Activated CD4-positive, alpha-beta T cell treated with anti-CD3 and anti-CD28 coated beads for 36 hours (primary cell): ENCODE data around the gene ZCCHC7. TPM values are rescaled to one million over a fixed set of nuclear protein-coding genes. Genes with fewer than 3 reads are reported as not detected.
"Not testable (repeated sequence)": the region's sequence is repeated elsewhere in the genome, so short reads cannot be mapped to it uniquely, and the experiment has no call there.

Experiments used
- ATAC-seq: fragments of 200-7000 bp; cut with Tn5 transposase; one replicate; pipeline ENCODE4 v1.10.0; 2021; ENCODE audit warnings: mild to moderate bottlenecking, moderate library complexity
- CTCF ChIA-PET: fragments of 350-600 bp; sonication (Branson Sonifier 250); formaldehyde crosslinking; loops from one replicate; lab custom pipeline; 2021; ENCODE audit warnings: antibody characterized with exemption; lab: Charles Lee
- POLR2A ChIA-PET: fragments of 350-600 bp; sonication (Branson Sonifier 250); formaldehyde crosslinking; loops from one replicate; lab custom pipeline; 2021; ENCODE audit warnings: antibody characterized with exemption, inconsistent platforms; lab: Charles Lee
- DNase-seq: peaks from one replicate; pipeline ENCODE4 v3.0.0-alpha.2; 2020
- H3K27ac Mint-ChIP-seq: one replicate; pipeline ENCODE4 v1.8.0; 2021; ENCODE audit warnings: mixed read lengths
- H3K27me3 Mint-ChIP-seq: one replicate; pipeline ENCODE4 v1.8.0; 2021; ENCODE audit warnings: mixed read lengths
- H3K36me3 Mint-ChIP-seq: one replicate; pipeline ENCODE4 v1.8.0; 2021; ENCODE audit warnings: low read depth, mixed read lengths
- H3K4me1 Mint-ChIP-seq: one replicate; pipeline ENCODE4 v1.8.0; 2021; ENCODE audit warnings: mixed read lengths
- H3K4me3 Mint-ChIP-seq: one replicate; pipeline ENCODE4 v1.8.0; 2021; ENCODE audit warnings: mild to moderate bottlenecking, moderate library complexity, mixed read lengths
- H3K9me3 Mint-ChIP-seq: one replicate; pipeline ENCODE4 v1.8.0; 2021; ENCODE audit warnings: low read depth, mixed read lengths
- intact Hi-C, 2 experiments: fragments of 100-400 bp; cut with DNase I in 1 of 2; cut with micrococcal nuclease in 1 of 2; formaldehyde crosslinking; loops; one replicate each; pipeline versions ENCODE4 v1.14.2 to v1.15.1; 2022 to 2024; cut with DNase I, micrococcal nuclease
- total RNA-seq, 2 experiments: library from RNA; stranded (reverse); gene quantifications; one replicate each; pipeline ENCODE4 v1.2.3, GENCODE V29; 2021

Gene ZCCHC7
- total RNA-seq, 2 experiments from 2014 or later, result 29.9 to 50.2 TPM

- ChIA-PET CTCF (interaction anchor here (1.2 kb wide), 1 partner anchor 120 kb away, joined by 3 read pairs; no protein-coding TSS in a partner anchor), POLR2A (interaction anchor here (0.6 kb wide), 1 partner anchor 63 kb away, joined by 5 read pairs; no protein-coding TSS in a partner anchor)
- Mint-ChIP-seq H3K27me3 (no peaks in the 10 kb centered on the region), H3K4me3 (no peak overlapping the region), H3K9me3 (no peaks in the 10 kb centered on the region), H3K36me3 (peaks cover 18% of the 10 kb centered on the region), H3K4me1 (peaks cover 80% of the 10 kb centered on the region), H3K27ac (peak overlapping the region; percentile 67)
- DNase-seq, result no peak
- ATAC-seq, result no peak
- intact Hi-C loops, result no loop called here
Observed at GRCh38 chr9:37295178-37295577, 174.8 kb downstream of the ZCCHC7 start.

- Mint-ChIP-seq H3K27ac (peak overlapping the region; percentile 13), H3K27me3 (no peaks in the 10 kb centered on the region), H3K4me1 (peaks cover 82% of the 10 kb centered on the region), H3K9me3 (no peaks in the 10 kb centered on the region), H3K4me3 (no peak overlapping the region), H3K36me3 (peaks cover 18% of the 10 kb centered on the region)
- POLR2A ChIA-PET, result no interaction called here
- ATAC-seq (no peak), DNase-seq (no peak)
- intact Hi-C loops, result no loop called here
- CTCF ChIA-PET, result interaction anchor here (0.6 to 1.2 kb wide), 2 partner anchors 78 to 120 kb away, joined by 3 read pairs; no protein-coding TSS in a partner anchor
Observed at GRCh38 chr9:37295796-37296195, 175.4 kb downstream of the ZCCHC7 start.

GRCh38 chr9:37297592-37297991, 177.2 kb downstream of the ZCCHC7 start:
- no peaks in the 10 kb centered on the region for H3K9me3 Mint-ChIP-seq
- intact Hi-C loops, result no loop called here
- ChIA-PET CTCF (interaction anchor here (0.8 to 1.9 kb wide), 4 partner anchors 13 to 84 kb away, joined by 3 to 5 read pairs (median 3); no protein-coding TSS in a partner anchor), POLR2A (no interaction called here)
- H3K4me3 Mint-ChIP-seq, result no peak overlapping the region
- H3K27ac Mint-ChIP-seq, result no peak overlapping the region
- ATAC-seq, result no peak
- no peak for DNase-seq
- no peaks in the 10 kb centered on the region for H3K27me3 Mint-ChIP-seq
- peaks cover 22% of the 10 kb centered on the region for H3K36me3 Mint-ChIP-seq
- H3K4me1 Mint-ChIP-seq, result peaks cover 85% of the 10 kb centered on the region

GRCh38 chr9:37300620-37301019, 180.2 kb downstream of the ZCCHC7 start:
- peak; percentile 20 for ATAC-seq
- peaks cover 38% of the 10 kb centered on the region for H3K36me3 Mint-ChIP-seq
- peak overlapping the region; percentile 87 for H3K27ac Mint-ChIP-seq
- no peak overlapping the region for H3K4me3 Mint-ChIP-seq
- CTCF ChIA-PET, result interaction anchor here (0.7 to 1.6 kb wide), 4 partner anchors 55 to 427 kb away, joined by 3 to 5 read pairs (median 3); no protein-coding TSS in a partner anchor
- no peaks in the 10 kb centered on the region for H3K27me3 Mint-ChIP-seq
- peaks cover 61% of the 10 kb centered on the region for H3K4me1 Mint-ChIP-seq
- POLR2A ChIA-PET, result no interaction called here
- intact Hi-C loops, result loop anchor here (2.0 to 5.0 kb wide), 3 partner anchors 178 to 270 kb away; partner anchors contain the start of gene ZCCHC7 (in 1 of the 2)
- no peak for DNase-seq
- H3K9me3 Mint-ChIP-seq, result no peaks in the 10 kb centered on the region

- Mint-ChIP-seq H3K27ac (peak overlapping the region; percentile 87), H3K4me3 (peak overlapping the region; percentile 51), H3K36me3 (peaks cover 36% of the 10 kb centered on the region), H3K27me3 (no peaks in the 10 kb centered on the region), H3K9me3 (no peaks in the 10 kb centered on the region), H3K4me1 (peaks cover 55% of the 10 kb centered on the region)
- CTCF ChIA-PET, result interaction anchor here (0.6 to 1.6 kb wide), 8 partner anchors 54 to 428 kb away, joined by 3 to 5 read pairs (median 3); no protein-coding TSS in a partner anchor
- intact Hi-C loops, result loop anchor here (2.0 to 5.0 kb wide), 3 partner anchors 179 to 270 kb away; partner anchors contain the start of gene ZCCHC7 (in 1 of the 2)
- ATAC-seq (peak; percentile 78), DNase-seq (peak; percentile 37)
- POLR2A ChIA-PET, result interaction anchor here (0.6 kb wide), 1 partner anchor 202 kb away, joined by 5 read pairs; no protein-coding TSS in a partner anchor
Observed at GRCh38 chr9:37301042-37301853, 180.9 kb downstream of the ZCCHC7 start.

GRCh38 chr9:37301854-37302172, 181.4 kb downstream of the ZCCHC7 start:
- intact Hi-C loops, result loop anchor here (1.0 to 5.0 kb wide), 6 partner anchors 11 to 271 kb away; partner anchors contain the start of gene ZCCHC7 (in 2 of the 2)
- H3K36me3 Mint-ChIP-seq, result peaks cover 32% of the 10 kb centered on the region
- peak overlapping the region; percentile 87 for H3K27ac Mint-ChIP-seq
- peak overlapping the region; percentile 51 for H3K4me3 Mint-ChIP-seq
- no peak for DNase-seq
- ChIA-PET POLR2A (interaction anchor here (0.6 kb wide), 1 partner anchor 202 kb away, joined by 5 read pairs; no protein-coding TSS in a partner anchor), CTCF (interaction anchor here (0.6 to 1.6 kb wide), 9 partner anchors 18 to 429 kb away, joined by 3 to 5 read pairs (median 3); no protein-coding TSS in a partner anchor)
- no peaks in the 10 kb centered on the region for H3K27me3 Mint-ChIP-seq
- H3K9me3 Mint-ChIP-seq, result no peaks in the 10 kb centered on the region
- H3K4me1 Mint-ChIP-seq, result peaks cover 51% of the 10 kb centered on the region
- ATAC-seq, result no peak

- ChIA-PET POLR2A (interaction anchor here (0.6 kb wide), 2 partner anchors 9 to 47 kb away, joined by 7 to 10 read pairs; no protein-coding TSS in a partner anchor), CTCF (interaction anchor here (0.6 to 1.0 kb wide), 4 partner anchors 19 to 429 kb away, joined by 3 to 4 read pairs (median 4); no protein-coding TSS in a partner anchor)
- DNase-seq (peak; percentile 61), ATAC-seq (peak; percentile 90)
- intact Hi-C loops, result loop anchor here (1.0 to 5.0 kb wide), 5 partner anchors 11 to 223 kb away; partner anchors contain the start of gene ZCCHC7 (in 2 of the 2)
- Mint-ChIP-seq H3K4me1 (peaks cover 51% of the 10 kb centered on the region), H3K4me3 (peak overlapping the region; percentile 51), H3K36me3 (peaks cover 32% of the 10 kb centered on the region), H3K9me3 (no peaks in the 10 kb centered on the region), H3K27ac (peak overlapping the region; percentile 87), H3K27me3 (no peaks in the 10 kb centered on the region)
Observed at GRCh38 chr9:37302277-37302676, 181.9 kb downstream of the ZCCHC7 start.

GRCh38 chr9:37303272-37303671, 182.9 kb downstream of the ZCCHC7 start:
- ATAC-seq, H3K27me3 Mint-ChIP-seq, POLR2A ChIA-PET, H3K9me3 Mint-ChIP-seq, DNase-seq, H3K4me3 Mint-ChIP-seq: not testable (repeated sequence)
- H3K36me3 Mint-ChIP-seq, result peaks cover 29% of the 10 kb centered on the region
- CTCF ChIA-PET, result interaction anchor here (0.8 to 1.7 kb wide), 2 partner anchors 11 to 90 kb away, joined by 3 to 4 read pairs; no protein-coding TSS in a partner anchor
- peak overlapping the region; percentile 68 for H3K27ac Mint-ChIP-seq
- intact Hi-C loops, result loop anchor here (2.0 to 5.0 kb wide), 3 partner anchors 181 to 224 kb away; partner anchors contain the start of gene ZCCHC7 (in 1 of the 2)
- peaks cover 44% of the 10 kb centered on the region for H3K4me1 Mint-ChIP-seq

GRCh38 chr9:37309136-37309535, 188.8 kb downstream of the ZCCHC7 start:
- Mint-ChIP-seq H3K27me3 (no peaks in the 10 kb centered on the region), H3K36me3 (peaks cover 17% of the 10 kb centered on the region), H3K4me3 (no peak overlapping the region), H3K27ac (peak overlapping the region; percentile 39), H3K9me3 (no peaks in the 10 kb centered on the region), H3K4me1 (peaks cover 9% of the 10 kb centered on the region)
- intact Hi-C loops, result loop anchor here (1.0 to 5.0 kb wide), 2 partner anchors 312 to 313 kb away; no protein-coding TSS in a partner anchor
- ChIA-PET POLR2A (no interaction called here), CTCF (no interaction called here)
- ATAC-seq, result peak; percentile 83
- DNase-seq, result peak; percentile 56

GRCh38 chr9:37311938-37312708, 191.7 kb downstream of the ZCCHC7 start:
- ATAC-seq (peak; percentile 30), DNase-seq (no peak)
- Mint-ChIP-seq H3K36me3 (peaks cover 10% of the 10 kb centered on the region), H3K4me1 (peaks cover 9% of the 10 kb centered on the region), H3K27ac (no peak overlapping the region), H3K4me3 (no peak overlapping the region), H3K9me3 (no peaks in the 10 kb centered on the region), H3K27me3 (no peaks in the 10 kb centered on the region)
- POLR2A ChIA-PET, result no interaction called here
- CTCF ChIA-PET, result no interaction called here
- intact Hi-C loops, result no loop called here
